MM.1S (cell line): Measurements from ENCODE around the gene NDUFB8.

ENCODE experiments used
- DNase-seq: peaks from one replicate; pipeline ENCODE4 v3.0.0-alpha.2; 2015
- H2AFZ ChIP-seq: fragments of 300-600 bp; sonication (generic); 2 replicates; pipeline ENCODE4 v1.6.0; 2016; ENCODE audit warnings: antibody characterized with exemption, low read length
- H3F3A ChIP-seq: fragments of 300-600 bp; sonication (generic); 2 replicates; pipeline ENCODE4 v1.6.1; 2016; ENCODE audit warnings: mild to moderate bottlenecking, antibody characterized with exemption, low read length, moderate library complexity, mixed read lengths; ENCODE audit not compliant: insufficient read depth
- H3K27ac ChIP-seq: fragments of 300-600 bp; sonication (generic); 2 replicates; pipeline ENCODE4 v1.5.1; 2016; ENCODE audit warnings: mild to moderate bottlenecking, low read length
- H3K27me3 ChIP-seq: fragments of 300-600 bp; sonication (generic); replicated peaks from 2 replicates; pipeline ENCODE4 v1.6.0; 2016; ENCODE audit warnings: low read length; ENCODE audit not compliant: insufficient read depth
- H3K36me3 ChIP-seq: fragments of 300-600 bp; sonication (generic); replicated peaks from 2 replicates; pipeline ENCODE4 v1.6.1; 2016; ENCODE audit warnings: mild to moderate bottlenecking, low read length, mixed read lengths; ENCODE audit not compliant: insufficient read depth
- H3K4me1 ChIP-seq: fragments of 300-600 bp; sonication (generic); 2 replicates; pipeline ENCODE4 v1.6.1; 2016; ENCODE audit warnings: low read length, mixed read lengths
- H3K4me2 ChIP-seq: fragments of 300-600 bp; sonication (generic); 2 replicates; pipeline ENCODE4 v1.6.0; 2016; ENCODE audit warnings: low read depth, low read length
- H3K4me3 ChIP-seq: fragments of 300-600 bp; sonication (generic); 2 replicates; pipeline ENCODE4 v1.5.1; 2016; ENCODE audit warnings: low read length, mixed read lengths
- H3K79me2 ChIP-seq: fragments of 300-600 bp; sonication (generic); 2 replicates; pipeline ENCODE4 v1.6.1; 2016; ENCODE audit warnings: mixed run types, low read length, mixed read lengths
- H3K9ac ChIP-seq: fragments of 300-600 bp; sonication (generic); 2 replicates; pipeline ENCODE4 v1.6.1; 2016; ENCODE audit warnings: low read length, mixed read lengths
- H3K9me2 ChIP-seq: fragments of 300-600 bp; sonication (generic); replicated peaks from 2 replicates; pipeline ENCODE4 v1.6.1; 2016; ENCODE audit warnings: mild to moderate bottlenecking, low read length, mixed read lengths; ENCODE audit not compliant: insufficient read depth
- H3K9me3 ChIP-seq: fragments of 300-600 bp; sonication (generic); replicated peaks from 2 replicates; pipeline ENCODE4 v1.6.1; 2016; ENCODE audit warnings: mild to moderate bottlenecking, low read length, mixed read lengths; ENCODE audit not compliant: insufficient read depth
- H4K20me1 ChIP-seq: fragments of 300-600 bp; sonication (generic); 2 replicates; pipeline ENCODE4 v1.6.1; 2016; ENCODE audit warnings: mild to moderate bottlenecking, low read length, moderate library complexity, mixed read lengths; ENCODE audit not compliant: insufficient read depth
- CTCF ChIP-seq: fragments of 300-600 bp; sonication (generic); IDR thresholded peaks from 2 replicates; pipeline ENCODE4 v1.5.1; 2016; ENCODE audit warnings: antibody characterized with exemption, low read length, mixed read lengths
- EZH2 ChIP-seq: fragments of 300-600 bp; sonication (generic); optimal IDR thresholded peaks from 2 replicates; pipeline ENCODE3; 2017; ENCODE audit warnings: low read depth, mild to moderate bottlenecking, antibody characterized with exemption, low read length, mixed read lengths
- EZH2phosphoT487 ChIP-seq: fragments of 300-600 bp; sonication (generic); IDR thresholded peaks from 2 replicates; pipeline ENCODE4 v1.6.1; 2018; ENCODE audit warnings: antibody characterized with exemption, low read length

NDUFB8 gene

GRCh38 chr10:100504096-100504495, 25.6 kb downstream of the NDUFB8 start:
- no peaks in the 10 kb centered on the region for H3K36me3 ChIP-seq
- DNase-seq: no peak
- TF ChIP-seq CTCF (no peak), EZH2phosphoT487 (no peak), EZH2 (no peak)
- H3K9me3 ChIP-seq: no peaks in the 10 kb centered on the region
- H4K20me1 ChIP-seq: no peaks in the 10 kb centered on the region
- H3F3A ChIP-seq: no peaks in the 10 kb centered on the region
- H3K4me3 ChIP-seq: no peak overlapping the region
- H3K9ac ChIP-seq: no peak overlapping the region
- H3K4me1 ChIP-seq: no peaks in the 10 kb centered on the region
- H3K79me2 ChIP-seq: no peaks in the 10 kb centered on the region
- H2AFZ ChIP-seq: no peak overlapping the region
- H3K27ac ChIP-seq: no peak overlapping the region
- no peak overlapping the region for H3K4me2 ChIP-seq
- H3K9me2 ChIP-seq: no peaks in the 10 kb centered on the region
- H3K27me3 ChIP-seq: no peaks in the 10 kb centered on the region

- Histone ChIP-seq H3K9me2 (no peaks in the 10 kb centered on the region), H3K4me2 (no peak overlapping the region), H3F3A (no peaks in the 10 kb centered on the region), H3K9ac (no peak overlapping the region), H3K36me3 (no peaks in the 10 kb centered on the region), H2AFZ (no peak overlapping the region), H3K79me2 (no peaks in the 10 kb centered on the region), H3K4me3 (no peak overlapping the region), H3K4me1 (no peaks in the 10 kb centered on the region), H3K27ac (no peak overlapping the region), H3K27me3 (no peaks in the 10 kb centered on the region), H3K9me3 (no peaks in the 10 kb centered on the region), H4K20me1 (no peaks in the 10 kb centered on the region)
- no peak for TF ChIP-seq EZH2phosphoT487
- TF ChIP-seq CTCF: no peak
- TF ChIP-seq EZH2: no peak
- DNase-seq: no peak
Measured at GRCh38 chr10:100502926-100503494, 26.7 kb downstream of the NDUFB8 start.

GRCh38 chr10:100501423-100501822, 28.2 kb downstream of the NDUFB8 start:
- Histone ChIP-seq H2AFZ (no peak overlapping the region), H4K20me1 (no peaks in the 10 kb centered on the region), H3K79me2 (no peaks in the 10 kb centered on the region), H3K4me1 (peaks cover 13% of the 10 kb centered on the region), H3K4me3 (no peak overlapping the region), H3F3A (peaks cover 5% of the 10 kb centered on the region), H3K27me3 (no peaks in the 10 kb centered on the region), H3K9me3 (no peaks in the 10 kb centered on the region), H3K4me2 (no peak overlapping the region), H3K27ac (no peak overlapping the region), H3K9ac (no peak overlapping the region), H3K9me2 (no peaks in the 10 kb centered on the region), H3K36me3 (no peaks in the 10 kb centered on the region)
- DNase-seq: no peak
- TF ChIP-seq EZH2: no peak
- TF ChIP-seq EZH2phosphoT487: no peak
- TF ChIP-seq CTCF: no peak
